ENCODE results near the gene SLC39A11. TPM values are rescaled to one million over a fixed set of nuclear protein-coding genes. Genes with fewer than 3 reads are reported as not detected.

Gene SLC39A11
- total and polyA plus RNA-seq, 2 of the 13 experiments (the other 11 are each of a cell fraction or from before 2014, with no cell fraction given), result 17.2 to 31.5 TPM

DNA sequence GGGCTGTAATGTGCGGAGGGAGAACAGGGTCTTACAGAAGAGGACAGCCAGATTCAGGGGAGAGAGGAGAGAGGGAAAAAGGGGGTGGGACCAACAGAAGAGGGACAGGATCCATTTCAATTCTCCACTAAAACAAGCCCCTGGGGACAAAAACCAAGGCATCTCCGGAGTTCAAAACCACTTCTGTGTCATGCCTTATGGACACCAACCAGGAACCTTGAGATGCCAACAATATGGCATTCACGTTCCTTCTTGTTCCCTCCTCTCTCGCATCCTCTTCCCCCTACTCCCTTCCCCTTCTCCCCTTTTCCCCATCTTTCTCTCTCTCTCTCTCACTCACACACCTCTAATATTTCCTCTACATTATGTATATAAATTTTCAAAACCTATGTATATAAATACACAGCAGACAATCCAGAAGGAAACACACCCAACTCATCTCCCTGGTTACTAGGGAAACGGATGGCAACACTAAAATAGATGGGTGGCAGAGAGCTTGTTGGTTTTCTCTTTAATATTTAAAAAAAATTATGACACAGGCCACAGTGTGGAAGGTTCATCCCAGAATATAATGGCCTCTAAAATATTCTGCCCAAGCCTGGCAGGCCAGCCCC, 123.1 kb downstream of the SLC39A11 start:
- 93% methylated on average over 5 of the region's 5 CpGs for WGBS (ENCODE audit: low lambda C conversion rate)
- ChIA-PET CTCF (ENCODE audit: low intra/inter-chr PET ratio, low total read pairs) (no interaction called here), POLR2A (no interaction called here)
- DNase-seq (ENCODE audit: low spot score) (no peak), FAIRE-seq (no peak), ATAC-seq (no peak)
- Histone ChIP-seq H3K36me3 (replicated peaks in 1 of 2; ENCODE audit: control insufficient read depth in 1 of 2, insufficient read depth in 2 of 2, low read length in 2 of 2) (no peaks in the 10 kb centered on the region), H3K4me1 (ENCODE audit: insufficient read depth, low read length) (peaks cover 39% of the 10 kb centered on the region), H3K27me3 (ENCODE audit: control insufficient read depth in 1 of 2, insufficient read depth in 2 of 2, low read length in 2 of 2) (peaks cover 2 to 17% of the 10 kb centered on the region in 2 experiments; a peak in 4 of 5 replicates), H3K27ac (ENCODE audit: extremely low read length, insufficient read depth, low read length) (no peak overlapping the region), H2AFZ (ENCODE audit: low read length) (no peak overlapping the region), H3K4me3 (replicated peaks in 1 of 3; ENCODE audit: insufficient read depth in 1 of 3, low read depth in 2 of 3, low read length in 3 of 3) (no peak overlapping the region), H3K9ac (ENCODE audit: insufficient read depth, low read depth, low read length) (no peak overlapping the region), H3K9me3 (ENCODE audit: low read length) (no peaks in the 10 kb centered on the region), H3K79me2 (ENCODE audit: insufficient read depth, low read length) (no peaks in the 10 kb centered on the region), H4K20me1 (ENCODE audit: insufficient read depth, low read length) (peaks cover 36% of the 10 kb centered on the region), H3K4me2 (ENCODE audit: low read depth, low read length) (no peak overlapping the region)
- BruUV-seq (replicated peaks), result no TSS peak
- TF ChIP-seq HNRNPK (IDR thresholded peaks at IDR 0.05; ENCODE audit: low read depth, low read length, poor library complexity, severe bottlenecking) (peak; percentile 88), DNMT3B (CRISPR knock-in tag; conservative IDR thresholded peaks at IDR 0.05) (no peak), PCBP2 (optimal IDR thresholded peaks at IDR 0.05; ENCODE audit: low read depth, low read length, poor library complexity, severe bottlenecking) (peak; percentile 88), MAFF (IDR thresholded peaks at IDR 0.05; ENCODE audit: low read depth, low read length) (no peak), IRX3 (CRISPR knock-in tag; IDR thresholded peaks at IDR 0.05; ENCODE audit: borderline replicate concordance, low read depth) (no peak), MXI1 (IDR thresholded peaks at IDR 0.05; ENCODE audit: borderline replicate concordance, low read depth, low read length) (no peak)
- TF ChIP-seq, protein P1, sequence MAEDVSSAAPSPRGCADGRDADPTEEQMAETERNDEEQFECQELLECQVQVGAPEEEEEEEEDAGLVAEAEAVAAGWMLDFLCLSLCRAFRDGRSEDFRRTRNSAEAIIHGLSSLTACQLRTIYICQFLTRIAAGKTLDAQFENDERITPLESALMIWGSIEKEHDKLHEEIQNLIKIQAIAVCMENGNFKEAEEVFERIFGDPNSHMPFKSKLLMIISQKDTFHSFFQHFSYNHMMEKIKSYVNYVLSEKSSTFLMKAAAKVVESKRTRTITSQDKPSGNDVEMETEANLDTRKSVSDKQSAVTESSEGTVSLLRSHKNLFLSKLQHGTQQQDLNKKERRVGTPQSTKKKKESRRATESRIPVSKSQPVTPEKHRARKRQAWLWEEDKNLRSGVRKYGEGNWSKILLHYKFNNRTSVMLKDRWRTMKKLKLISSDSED (CRISPR knock-in tag; IDR thresholded peaks at IDR 0.05), result no peak
- TF ChIP-seq, protein P2, sequence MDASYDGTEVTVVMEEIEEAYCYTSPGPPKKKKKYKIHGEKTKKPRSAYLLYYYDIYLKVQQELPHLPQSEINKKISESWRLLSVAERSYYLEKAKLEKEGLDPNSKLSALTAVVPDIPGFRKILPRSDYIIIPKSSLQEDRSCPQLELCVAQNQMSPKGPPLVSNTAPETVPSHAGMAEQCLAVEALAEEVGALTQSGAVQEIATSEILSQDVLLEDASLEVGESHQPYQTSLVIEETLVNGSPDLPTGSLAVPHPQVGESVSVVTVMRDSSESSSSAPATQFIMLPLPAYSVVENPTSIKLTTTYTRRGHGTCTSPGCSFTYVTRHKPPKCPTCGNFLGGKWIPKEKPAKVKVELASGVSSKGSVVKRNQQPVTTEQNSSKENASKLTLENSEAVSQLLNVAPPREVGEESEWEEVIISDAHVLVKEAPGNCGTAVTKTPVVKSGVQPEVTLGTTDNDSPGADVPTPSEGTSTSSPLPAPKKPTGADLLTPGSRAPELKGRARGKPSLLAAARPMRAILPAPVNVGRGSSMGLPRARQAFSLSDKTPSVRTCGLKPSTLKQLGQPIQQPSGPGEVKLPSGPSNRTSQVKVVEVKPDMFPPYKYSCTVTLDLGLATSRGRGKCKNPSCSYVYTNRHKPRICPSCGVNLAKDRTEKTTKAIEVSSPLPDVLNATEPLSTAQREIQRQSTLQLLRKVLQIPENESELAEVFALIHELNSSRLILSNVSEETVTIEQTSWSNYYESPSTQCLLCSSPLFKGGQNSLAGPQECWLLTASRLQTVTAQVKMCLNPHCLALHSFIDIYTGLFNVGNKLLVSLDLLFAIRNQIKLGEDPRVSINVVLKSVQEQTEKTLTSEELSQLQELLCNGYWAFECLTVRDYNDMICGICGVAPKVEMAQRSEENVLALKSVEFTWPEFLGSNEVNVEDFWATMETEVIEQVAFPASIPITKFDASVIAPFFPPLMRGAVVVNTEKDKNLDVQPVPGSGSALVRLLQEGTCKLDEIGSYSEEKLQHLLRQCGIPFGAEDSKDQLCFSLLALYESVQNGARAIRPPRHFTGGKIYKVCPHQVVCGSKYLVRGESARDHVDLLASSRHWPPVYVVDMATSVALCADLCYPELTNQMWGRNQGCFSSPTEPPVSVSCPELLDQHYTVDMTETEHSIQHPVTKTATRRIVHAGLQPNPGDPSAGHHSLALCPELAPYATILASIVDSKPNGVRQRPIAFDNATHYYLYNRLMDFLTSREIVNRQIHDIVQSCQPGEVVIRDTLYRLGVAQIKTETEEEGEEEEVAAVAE (CRISPR knock-in tag; IDR thresholded peaks at IDR 0.05; ENCODE audit: borderline replicate concordance), result no peak
- TF ChIP-seq, protein P3, sequence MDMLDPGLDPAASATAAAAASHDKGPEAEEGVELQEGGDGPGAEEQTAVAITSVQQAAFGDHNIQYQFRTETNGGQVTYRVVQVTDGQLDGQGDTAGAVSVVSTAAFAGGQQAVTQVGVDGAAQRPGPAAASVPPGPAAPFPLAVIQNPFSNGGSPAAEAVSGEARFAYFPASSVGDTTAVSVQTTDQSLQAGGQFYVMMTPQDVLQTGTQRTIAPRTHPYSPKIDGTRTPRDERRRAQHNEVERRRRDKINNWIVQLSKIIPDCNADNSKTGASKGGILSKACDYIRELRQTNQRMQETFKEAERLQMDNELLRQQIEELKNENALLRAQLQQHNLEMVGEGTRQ (IDR thresholded peaks at IDR 0.05; ENCODE audit: low read depth, low read length), result no peak
- TF ChIP-seq, protein P3 (CRISPR knock-in tag; IDR thresholded peaks at IDR 0.05; ENCODE audit: borderline replicate concordance), result 0 out of 2 replicates have a peak, but pooled peaks have one; percentile 2
- TF ChIP-seq, protein P4, sequence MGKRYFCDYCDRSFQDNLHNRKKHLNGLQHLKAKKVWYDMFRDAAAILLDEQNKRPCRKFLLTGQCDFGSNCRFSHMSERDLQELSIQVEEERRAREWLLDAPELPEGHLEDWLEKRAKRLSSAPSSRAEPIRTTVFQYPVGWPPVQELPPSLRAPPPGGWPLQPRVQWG (CRISPR knock-in tag; IDR thresholded peaks at IDR 0.05; ENCODE audit: borderline replicate concordance, low read depth), result no peak
- in situ Hi-C loops (cut with HindIII; ENCODE audit: extremely low pct_ligation_motif_present, low pct_unique_long_range_greater_than_20kb) (loop anchor here (25.0 kb wide), 1 partner anchor 418 kb away; no protein-coding TSS in a partner anchor), intact Hi-C loops (cut with micrococcal nuclease; ENCODE audit: unreplicated experiment) (no loop called here)

Data from HepG2 (cell line).